ENCODE measurements around the gene CD19. TPM values are rescaled to one million over a fixed set of nuclear protein-coding genes. Genes with fewer than 3 reads are reported as not detected.

CD19 gene
- total RNA-seq: 2.1 TPM in 1 of 2 replicates, not detected in the other

DNA sequence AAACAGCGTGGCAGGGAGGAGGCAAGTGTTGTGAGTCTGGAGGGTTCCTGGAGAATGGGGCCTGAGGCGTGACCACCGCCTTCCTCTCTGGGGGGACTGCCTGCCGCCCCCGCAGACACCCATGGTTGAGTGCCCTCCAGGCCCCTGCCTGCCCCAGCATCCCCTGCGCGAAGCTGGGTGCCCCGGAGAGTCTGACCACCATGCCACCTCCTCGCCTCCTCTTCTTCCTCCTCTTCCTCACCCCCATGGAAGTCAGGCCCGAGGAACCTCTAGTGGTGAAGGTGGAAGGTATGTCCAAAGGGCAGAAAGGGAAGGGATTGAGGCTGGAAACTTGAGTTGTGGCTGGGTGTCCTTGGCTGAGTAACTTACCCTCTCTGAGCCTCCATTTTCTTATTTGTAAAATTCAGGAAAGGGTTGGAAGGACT lies at the start of gene CD19:
Gene CD19 (plus strand): TSS at position 171 of the 425 bp plus-strand sequence. CDS start 30 bp downstream, at position 201.

DNA sequence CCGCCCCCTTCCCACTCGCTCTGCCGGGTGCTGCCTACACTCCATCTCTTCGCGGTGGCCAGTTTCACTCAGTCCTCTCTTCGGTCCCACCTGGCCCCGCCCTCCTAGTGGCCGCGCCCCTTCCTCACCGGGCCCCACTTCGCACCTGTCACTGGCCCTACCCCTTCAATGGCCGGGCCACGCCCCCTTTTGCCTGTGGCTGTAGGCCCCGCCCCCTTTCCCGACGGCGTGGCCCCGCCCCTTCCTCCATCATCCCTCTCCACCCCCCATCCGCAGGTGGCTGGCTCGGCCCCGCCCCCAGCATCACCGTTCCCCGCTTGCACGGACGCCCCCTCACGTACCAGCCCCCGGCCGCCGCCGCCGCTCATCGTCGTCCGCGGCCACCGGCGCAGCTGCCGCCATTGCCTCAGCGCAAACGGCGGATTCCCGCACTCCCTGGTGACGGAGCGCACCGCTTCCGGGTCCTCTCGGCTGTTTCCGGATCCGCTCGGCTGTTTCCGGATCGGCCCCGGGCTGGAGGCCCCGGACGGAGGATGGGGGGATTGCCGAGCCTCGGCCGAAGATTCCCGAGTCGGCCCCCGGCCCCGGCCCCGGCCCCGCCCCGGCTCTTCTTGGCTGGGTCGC lies 6.9 kb upstream of the CD19 start, which contains the start of gene RABEP2:
Gene RABEP2 (minus strand): TSS at position 477 of the 624 bp plus-strand sequence. CDS start 75 bp downstream, at position 402.

DNA sequence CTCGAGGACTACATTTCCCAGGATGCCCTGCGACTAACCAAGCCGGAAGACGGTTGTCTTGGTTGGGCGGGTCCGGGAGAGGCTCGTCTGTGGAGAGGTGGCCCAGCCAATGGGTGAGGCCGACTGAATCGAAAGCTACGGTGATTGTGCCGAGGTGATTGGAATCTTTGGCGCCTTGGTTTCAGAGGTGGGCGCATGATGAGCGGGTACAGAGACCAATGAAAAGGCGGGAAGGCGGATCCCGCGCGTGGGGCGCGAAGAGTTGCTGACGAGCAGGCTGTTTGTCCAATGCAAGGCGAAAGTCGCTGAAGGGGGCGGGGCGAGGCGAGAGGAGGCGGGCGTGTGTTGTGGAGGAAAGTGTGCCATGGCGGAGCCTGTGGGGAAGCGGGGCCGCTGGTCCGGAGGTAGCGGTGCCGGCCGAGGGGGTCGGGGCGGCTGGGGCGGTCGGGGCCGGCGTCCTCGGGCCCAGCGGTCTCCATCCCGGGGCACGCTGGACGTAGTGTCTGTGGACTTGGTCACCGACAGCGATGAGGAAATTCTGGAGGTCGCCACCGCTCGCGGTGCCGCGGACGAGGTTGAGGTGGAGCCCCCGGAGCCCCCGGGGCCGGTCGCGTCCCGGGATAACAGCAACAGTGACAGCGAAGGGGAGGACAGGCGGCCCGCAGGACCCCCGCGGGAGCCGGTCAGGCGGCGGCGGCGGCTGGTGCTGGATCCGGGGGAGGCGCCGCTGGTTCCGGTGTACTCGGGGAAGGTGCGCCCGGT lies 19.1 kb downstream of the CD19 start, which contains the start of gene NFATC2IP:
Gene NFATC2IP (plus strand): TSS at position 290 of the 762 bp plus-strand sequence. CDS start 75 bp downstream, at position 365.

DNA sequence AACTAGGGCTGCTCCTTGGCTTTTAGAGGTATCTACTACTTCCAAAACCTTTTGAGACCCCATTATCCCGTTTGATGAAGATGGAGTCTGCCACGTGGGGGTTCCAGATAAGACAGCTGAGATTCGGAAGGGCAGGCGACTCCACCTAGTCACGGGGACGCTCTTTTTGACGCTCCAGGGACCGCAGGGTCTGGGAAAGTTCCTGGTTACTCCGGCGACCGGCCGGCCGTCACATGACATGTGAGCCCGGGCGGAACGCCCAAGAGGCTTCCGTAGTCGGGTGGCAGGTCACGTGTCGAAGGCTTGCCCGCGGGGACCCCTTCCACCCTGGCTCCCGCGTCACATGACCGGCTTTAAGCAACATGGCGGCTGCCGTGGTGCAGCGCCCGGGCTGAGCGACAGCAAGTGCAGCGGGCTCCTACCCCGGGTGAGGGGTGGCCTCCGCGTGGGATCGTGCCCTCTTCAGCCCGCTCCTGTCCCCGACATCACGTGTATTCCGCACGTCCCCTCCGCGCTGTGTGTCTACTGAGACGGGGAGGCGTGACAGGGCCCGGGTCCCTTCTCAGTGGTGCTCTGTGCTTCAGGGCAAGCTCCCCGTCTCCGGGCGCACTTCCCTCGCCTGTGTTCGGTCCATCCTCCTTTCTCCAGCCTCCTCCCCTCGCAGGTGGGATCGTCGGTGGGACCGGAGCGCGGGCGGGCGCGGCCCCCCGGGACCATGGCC lies 42.8 kb downstream of the CD19 start, which contains the start of gene SPNS1:
Gene SPNS1 (plus strand): TSS at position 342 of the 721 bp plus-strand sequence. CDS start 374 bp downstream, at position 716.

DNA sequence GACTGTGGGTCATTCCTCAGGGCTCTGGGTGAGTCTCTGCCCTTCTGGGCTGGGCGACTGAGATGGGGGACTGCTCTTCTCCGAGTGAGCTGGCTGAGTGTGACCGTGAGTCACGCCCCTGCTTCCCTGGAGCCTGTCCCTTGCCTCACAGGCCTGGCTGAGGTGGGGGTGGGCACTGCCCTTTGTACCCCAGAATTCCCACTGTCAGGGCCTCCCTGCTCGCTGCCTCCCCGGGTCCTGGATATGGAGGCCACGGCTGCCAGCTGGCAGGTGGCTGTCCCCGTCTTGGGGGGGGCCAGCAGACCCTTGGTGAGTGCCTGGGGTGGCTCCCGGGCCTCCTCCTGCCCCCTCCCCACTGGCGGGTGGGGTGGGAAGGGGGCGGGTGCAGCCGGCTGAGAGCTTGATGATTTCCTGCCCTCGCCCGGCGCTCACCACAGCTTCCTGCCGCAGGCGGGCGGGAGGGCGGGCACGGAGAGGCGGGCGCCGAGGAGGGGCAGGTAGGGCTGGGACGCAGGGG lies 52.9 kb downstream of the CD19 start, which contains the start of gene LAT:
Gene LAT (plus strand): TSS at position 434 of the 517 bp plus-strand sequence. CDS start 366 bp downstream, outside the sequence.

Other genes starting within 250 kb of the CD19 start
- 151 and 166 TPM in 2 replicates for gene EIF3C, start 220.5 kb upstream of the CD19 start, total RNA-seq
- gene NPIPB9, start 180.2 kb upstream of the CD19 start, total RNA-seq: not detected in 2 replicates
- 48.3 and 79.2 TPM in 2 replicates for gene ATXN2L, start 109.0 kb upstream of the CD19 start, total RNA-seq
- 98.5 and 115 TPM in 2 replicates for gene TUFM, start 85.6 kb upstream of the CD19 start, total RNA-seq
- gene SH2B1, start 68.1 kb upstream of the CD19 start, total RNA-seq: 20.0 and 29.2 TPM in 2 replicates
- 0.12 and 0.17 TPM in 2 replicates for gene ATP2A1, start 53.5 kb upstream of the CD19 start, total RNA-seq
- gene RABEP2, start 6.7 kb upstream of the CD19 start, total RNA-seq: 19.6 and 36.4 TPM in 2 replicates
- 8.6 and 10.7 TPM in 2 replicates for gene NFATC2IP, start 19.0 kb downstream of the CD19 start, total RNA-seq
- gene SPNS1, start 42.8 kb downstream of the CD19 start, total RNA-seq: 51.2 and 59.4 TPM in 2 replicates
- 0.12 and 6.7 TPM in 2 replicates for gene LAT, start 53.1 kb downstream of the CD19 start, total RNA-seq

All from pericardium fibroblast (primary cell).